ENCODE measurements around the gene EHBP1.

DNA sequence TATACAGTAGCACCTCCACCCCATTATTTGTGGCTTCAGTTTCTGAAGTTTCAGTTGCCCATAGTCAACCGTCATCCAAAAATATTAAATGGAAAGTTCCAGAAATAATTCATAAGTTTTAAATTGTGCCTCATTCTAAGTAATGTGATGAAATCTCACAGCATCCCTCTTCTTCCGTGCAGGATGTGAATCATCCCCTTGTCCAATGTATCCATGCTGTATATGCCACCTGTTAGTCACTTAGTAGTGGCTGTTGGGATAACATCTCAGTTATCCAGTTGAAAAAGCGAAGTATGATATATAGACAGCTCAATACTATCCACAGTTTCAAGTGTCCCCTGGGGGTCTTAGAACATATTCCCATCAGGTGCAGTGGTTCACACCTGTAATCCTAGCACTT, 226.0 kb downstream of the EHBP1 start:
- TF ChIP-seq POLR2AphosphoS5 (IDR thresholded peaks at IDR 0.05; ENCODE audit: low read depth, low read length) (no peak), REST (IDR thresholded peaks at IDR 0.05; ENCODE audit: insufficient read depth in 1 of 2, low read depth in 2 of 2, low read length in 2 of 2) (no peak), SIN3A (IDR thresholded peaks at IDR 0.05; ENCODE audit: borderline replicate concordance, insufficient read depth, low read length) (no peak), TAF1 (IDR thresholded peaks at IDR 0.05; ENCODE audit: borderline replicate concordance, insufficient read depth, low read length) (no peak), FOXP2 (optimal IDR thresholded peaks at IDR 0.05; ENCODE audit: borderline replicate concordance, extremely low read depth, extremely low read length, insufficient read depth) (no peak)
